IMR-90 (cell line): ENCODE results near the gene KCNN3.

Experiments
- MXI1 ChIP-seq: IDR thresholded peaks from 2 replicates; pipeline ENCODE4 v1.6.1; 2012; ENCODE audit warnings: low read depth, mild to moderate bottlenecking, low read length, moderate library complexity, borderline replicate concordance
- TF ChIP-seq, protein P1 (sequence below): conservative IDR thresholded peaks from 2 replicates; pipeline ENCODE4 v1.5.1; 2012; ENCODE audit warnings: mild to moderate bottlenecking, low read depth, low read length, improper control_type of control experiment

- TF ChIP-seq, protein P1, sequence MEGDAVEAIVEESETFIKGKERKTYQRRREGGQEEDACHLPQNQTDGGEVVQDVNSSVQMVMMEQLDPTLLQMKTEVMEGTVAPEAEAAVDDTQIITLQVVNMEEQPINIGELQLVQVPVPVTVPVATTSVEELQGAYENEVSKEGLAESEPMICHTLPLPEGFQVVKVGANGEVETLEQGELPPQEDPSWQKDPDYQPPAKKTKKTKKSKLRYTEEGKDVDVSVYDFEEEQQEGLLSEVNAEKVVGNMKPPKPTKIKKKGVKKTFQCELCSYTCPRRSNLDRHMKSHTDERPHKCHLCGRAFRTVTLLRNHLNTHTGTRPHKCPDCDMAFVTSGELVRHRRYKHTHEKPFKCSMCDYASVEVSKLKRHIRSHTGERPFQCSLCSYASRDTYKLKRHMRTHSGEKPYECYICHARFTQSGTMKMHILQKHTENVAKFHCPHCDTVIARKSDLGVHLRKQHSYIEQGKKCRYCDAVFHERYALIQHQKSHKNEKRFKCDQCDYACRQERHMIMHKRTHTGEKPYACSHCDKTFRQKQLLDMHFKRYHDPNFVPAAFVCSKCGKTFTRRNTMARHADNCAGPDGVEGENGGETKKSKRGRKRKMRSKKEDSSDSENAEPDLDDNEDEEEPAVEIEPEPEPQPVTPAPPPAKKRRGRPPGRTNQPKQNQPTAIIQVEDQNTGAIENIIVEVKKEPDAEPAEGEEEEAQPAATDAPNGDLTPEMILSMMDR = no peak
- TF ChIP-seq MXI1 = no peak
These were observed 83.1 kb downstream of the KCNN3 start for GRCh38 chr1:154786804-154787570.
